Natural killer cell (primary cell): ENCODE results near the gene ADRA2C. TPM values are rescaled to one million over a fixed set of nuclear protein-coding genes. Genes with fewer than 3 reads are reported as not detected.

Experiments
- ATAC-seq, 3 donors: fragments of 150-1000 bp in 2 of 3; fragments of 200-7000 bp in 1 of 3; cut with Tn5 transposase; 1 replicate in 1 of 3; 2 replicates in 2 of 3; pipeline ENCODE4 v1.10.0; 2021; ENCODE audit warnings: mild to moderate bottlenecking in 2 of 3, moderate library complexity in 2 of 3
- DNase-seq, 2 donors: peaks; one replicate each; pipeline versions ENCODE4 v3.0.0 to v3.0.0-alpha.2; 2013 to 2021; ENCODE audit warnings: mixed read lengths in 1 of 2
- H3K27ac ChIP-seq: one replicate; pipeline ENCODE4 v1.5.1; 2013; ENCODE audit warnings: mild to moderate bottlenecking, low read length
- H3K27me3 ChIP-seq: one replicate; pipeline ENCODE4 v1.6.1; 2013; ENCODE audit warnings: low read length; ENCODE audit not compliant: control insufficient read depth, insufficient read depth
- H3K36me3 ChIP-seq: one replicate; pipeline ENCODE4 v1.6.1; 2013; ENCODE audit warnings: low read length; ENCODE audit not compliant: control insufficient read depth, insufficient read depth
- H3K4me1 ChIP-seq: one replicate; pipeline ENCODE4 v1.6.1; 2013; ENCODE audit warnings: low read length; ENCODE audit not compliant: control insufficient read depth, insufficient read depth
- H3K4me3 ChIP-seq: one replicate; pipeline ENCODE4 v1.5.1; 2013; ENCODE audit warnings: low read length
- H3K9me3 ChIP-seq: one replicate; pipeline ENCODE4 v1.6.1; 2013; ENCODE audit warnings: low read length; ENCODE audit not compliant: control insufficient read depth, insufficient read depth
- H3K27ac Mint-ChIP-seq, 2 donors: one replicate each; pipeline ENCODE4 v1.8.0; 2022; ENCODE audit warnings: mild to moderate bottlenecking in 2 of 2, mixed read lengths in 2 of 2, moderate library complexity in 1 of 2
- H3K27me3 Mint-ChIP-seq, 2 donors: one replicate each; pipeline ENCODE4 v1.8.0; 2022; ENCODE audit warnings: low read depth in 2 of 2, mixed read lengths in 2 of 2
- H3K36me3 Mint-ChIP-seq: one replicate; pipeline ENCODE4 v1.8.0; 2022; ENCODE audit warnings: mixed read lengths
- H3K4me1 Mint-ChIP-seq, 2 donors: one replicate each; pipeline ENCODE4 v1.8.0; 2022; ENCODE audit warnings: mixed read lengths in 2 of 2
- H3K4me3 Mint-ChIP-seq: one replicate; pipeline ENCODE4 v1.8.0; 2022; ENCODE audit warnings: mild to moderate bottlenecking, moderate library complexity, mixed read lengths
- H3K9me3 Mint-ChIP-seq, 2 donors: one replicate each; pipeline ENCODE4 v1.8.0; 2022; ENCODE audit warnings: mixed read lengths in 2 of 2
- CTCF ChIP-seq: fragments of 200-600 bp; IDR thresholded peaks from one replicate; pipeline ENCODE4 v1.8.0; 2022; ENCODE audit warnings: antibody characterized with exemption
- WGBS: methylation state at CpG from one replicate; pipeline ENCODE4 v1.1.7; 2013; ENCODE audit warnings: missing lambda C conversion rate; ENCODE audit not compliant: insufficient coverage; 5-methylcytosine and 5-hydroxymethylcytosine counted together
- intact Hi-C: fragments of 100-400 bp; cut with micrococcal nuclease; formaldehyde crosslinking; loops from one replicate; pipeline ENCODE4 v1.14.2; 2022
- total RNA-seq, 4 donors: library from RNA; stranded (reverse); fragments of 120-200 nt in 1 of 4; gene quantifications; one replicate each; pipeline versions ENCODE4 v1.2.3 to v1.2.4, GENCODE V29; 2013 to 2022

Gene ADRA2C
- total RNA-seq = not detected
- not detected for total RNA-seq (2013)

DNA sequence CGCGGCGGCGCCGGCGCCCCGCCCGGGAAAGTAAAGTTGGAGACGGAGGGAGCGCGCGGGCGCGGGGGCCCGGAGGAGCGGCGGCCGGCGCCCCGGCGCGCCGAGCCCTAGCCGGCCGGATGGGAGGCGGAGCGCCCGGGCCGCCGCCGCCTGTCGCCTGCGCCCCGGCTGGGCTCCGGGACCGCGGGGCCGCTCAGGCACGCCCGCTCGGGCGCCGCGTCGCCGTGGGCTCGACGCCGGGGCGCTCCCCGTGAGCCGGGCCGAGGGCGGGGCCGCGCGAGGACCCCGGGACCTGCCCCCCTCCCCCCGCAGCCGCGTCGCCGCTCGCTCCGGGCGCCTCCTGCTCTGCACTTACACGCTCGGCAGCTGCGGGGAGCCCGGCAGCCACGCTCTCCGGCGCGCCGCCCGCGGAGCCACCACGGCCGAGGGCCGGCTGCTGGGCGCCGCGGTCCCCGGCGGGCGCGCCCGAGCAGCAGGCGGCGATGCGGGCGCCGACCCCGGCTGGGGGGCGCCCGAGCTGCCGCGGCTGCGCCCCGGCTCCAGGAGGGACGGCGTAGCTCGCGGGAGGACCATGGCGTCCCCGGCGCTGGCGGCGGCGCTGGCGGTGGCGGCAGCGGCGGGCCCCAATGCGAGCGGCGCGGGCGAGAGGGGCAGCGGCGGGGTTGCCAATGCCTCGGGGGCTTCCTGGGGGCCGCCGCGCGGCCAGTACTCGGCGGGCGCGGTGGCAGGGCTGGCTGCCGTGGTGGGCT is at the start of gene ADRA2C:
Gene ADRA2C, plus strand, starts transcription at position 350 of the 749 bp plus-strand sequence. Its CDS starts 222 bp downstream, at position 572.
- Mint-ChIP-seq H3K27ac (no peak within 1 kb of the TSS), H3K9me3 (no peaks in the 10 kb centered on the region), H3K4me3 (peak within 1 kb of the TSS; percentile 40), H3K4me1 (no peaks in the 10 kb centered on the region), H3K27me3 (peaks cover 9 to 18% of the 10 kb centered on the region in 2 donors), H3K36me3 (no peaks in the 10 kb centered on the region)
- 2% methylated on average over 131 of the region's 131 CpGs for WGBS
- Histone ChIP-seq H3K4me3 (no peak within 1 kb of the TSS), H3K4me1 (peaks cover 5% of the 10 kb centered on the region), H3K9me3 (no peaks in the 10 kb centered on the region), H3K27me3 (peaks cover 8% of the 10 kb centered on the region), H3K27ac (no peak within 1 kb of the TSS), H3K36me3 (no peaks in the 10 kb centered on the region)
- intact Hi-C loops = no loop called here
- DNase-seq = no peak
- TF ChIP-seq CTCF = no peak
- no peak for ATAC-seq

DNA sequence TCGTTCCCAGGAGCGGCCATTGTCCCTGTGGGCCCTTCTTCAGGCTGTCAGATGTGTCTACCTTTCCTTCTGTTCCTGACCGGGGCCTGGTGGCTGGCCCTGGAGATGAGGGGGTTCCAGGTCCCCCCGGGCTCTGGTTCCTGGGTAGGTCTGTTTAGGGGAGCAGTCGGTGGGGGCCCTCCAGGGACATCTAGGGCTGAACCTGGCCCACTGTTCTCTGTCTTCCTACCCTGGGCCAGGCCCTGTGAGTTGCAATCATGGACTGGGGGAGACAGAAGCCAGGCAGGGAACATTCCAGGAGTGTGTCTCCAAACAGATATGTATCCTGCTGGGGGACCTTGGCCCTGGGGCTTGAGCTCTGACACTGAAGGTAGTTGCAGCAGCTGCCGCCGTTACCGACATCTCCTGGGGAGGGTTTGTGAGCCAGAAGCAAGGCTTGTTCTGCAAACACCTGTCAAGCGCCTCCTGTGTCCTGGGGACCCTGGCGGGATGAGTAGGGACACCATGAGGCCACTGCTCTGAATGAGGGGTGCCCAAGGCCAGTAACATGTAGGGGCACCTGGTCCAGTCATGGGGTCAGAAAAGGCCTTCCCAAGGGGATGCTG is 49.5 kb upstream of the ADRA2C start:
- Mint-ChIP-seq H3K4me3 (no peak overlapping the region), H3K27me3 (peaks cover 16 to 27% of the 10 kb centered on the region in 2 donors), H3K36me3 (no peaks in the 10 kb centered on the region), H3K27ac (no peak overlapping the region), H3K9me3 (peaks cover 3 to 5% of the 10 kb centered on the region in 2 donors), H3K4me1 (no peaks in the 10 kb centered on the region)
- no peaks in the 10 kb centered on the region for H3K36me3 ChIP-seq
- no peaks in the 10 kb centered on the region for H3K4me1 ChIP-seq
- ATAC-seq (no peak), DNase-seq (no peak)
- no peak overlapping the region for H3K4me3 ChIP-seq
- intact Hi-C loops = no loop called here
- no peaks in the 10 kb centered on the region for H3K27me3 ChIP-seq
- no peaks in the 10 kb centered on the region for H3K9me3 ChIP-seq
- H3K27ac ChIP-seq = no peak overlapping the region
- WGBS = 70% methylated on average over 10 of the region's 10 CpGs
- no peak for TF ChIP-seq CTCF

- no peak overlapping the region for H3K4me3 Mint-ChIP-seq
- ATAC-seq (no peak), DNase-seq (no peak)
- intact Hi-C loops = no loop called here
- Histone ChIP-seq H3K4me1 (no peaks in the 10 kb centered on the region), H3K27me3 (no peaks in the 10 kb centered on the region), H3K36me3 (no peaks in the 10 kb centered on the region), H3K4me3 (no peak overlapping the region), H3K9me3 (no peaks in the 10 kb centered on the region), H3K27ac (no peak overlapping the region)
- 86% methylated on average over 6 of the region's 6 CpGs for WGBS
- H3K27me3 Mint-ChIP-seq = peaks cover 16 to 27% of the 10 kb centered on the region in 2 donors
- peaks cover 3 to 5% of the 10 kb centered on the region in 2 donors for H3K9me3 Mint-ChIP-seq
- TF ChIP-seq CTCF = no peak
- H3K36me3 Mint-ChIP-seq = no peaks in the 10 kb centered on the region
- H3K4me1 Mint-ChIP-seq = no peaks in the 10 kb centered on the region
- no peak overlapping the region for H3K27ac Mint-ChIP-seq
These were observed 48.9 kb upstream of the ADRA2C start for GRCh38 chr4:3717241-3717640.
